SJSA1 (cell line): ENCODE results near the gene PPP1R26. TPM values are rescaled to one million over a fixed set of nuclear protein-coding genes. Genes with fewer than 3 reads are reported as not detected.
"Not testable (repeated sequence)": the region's sequence is repeated elsewhere in the genome, so short reads cannot be mapped to it uniquely, and the experiment has no call there.

Experiments used
- DNase-seq, 2 experiments: peaks; one replicate each; pipeline ENCODE4 v3.0.0-alpha.2; 2015 to 2020; ENCODE audit warnings: low spot score in 2 of 2, low read depth in 1 of 2
- H3K27ac ChIP-seq: fragments of 250-450 bp; sonication (Bioruptor Pico); 2 replicates; pipeline ENCODE4 v1.5.1; 2020; ENCODE audit warnings: mild to moderate bottlenecking, moderate library complexity
- H3K27me3 ChIP-seq: fragments of 250-450 bp; sonication (Bioruptor Pico); replicated peaks from 2 replicates; pipeline ENCODE4 v1.5.1; 2020; ENCODE audit warnings: mild to moderate bottlenecking, moderate library complexity
- H3K36me3 ChIP-seq: fragments of 250-450 bp; sonication (Bioruptor Pico); 2 replicates; pipeline ENCODE4 v1.5.1; 2020; ENCODE audit warnings: mild to moderate bottlenecking
- H3K4me1 ChIP-seq: fragments of 250-450 bp; sonication (Bioruptor Pico); replicated peaks from 2 replicates; pipeline ENCODE4 v1.6.1; 2021; ENCODE audit warnings: mild to moderate bottlenecking
- H3K4me3 ChIP-seq: fragments of 250-450 bp; sonication (Bioruptor Pico); 2 replicates; pipeline ENCODE4 v1.5.1; 2020; ENCODE audit warnings: mild to moderate bottlenecking
- H3K9me3 ChIP-seq: fragments of 250-450 bp; sonication (Bioruptor Pico); replicated peaks from 2 replicates; pipeline ENCODE4 v1.5.1; 2020; ENCODE audit warnings: mild to moderate bottlenecking
- total RNA-seq: library from RNA; depleted of rRNA; stranded (reverse); fragments of >200 nt; shearing (Covaris generic); gene quantifications from 2 replicates; pipeline ENCODE4 v1.2.3, GENCODE V29; 2014

Gene PPP1R26
- total RNA-seq, 1 experiment from 2014 or later: 16.8 TPM

DNA sequence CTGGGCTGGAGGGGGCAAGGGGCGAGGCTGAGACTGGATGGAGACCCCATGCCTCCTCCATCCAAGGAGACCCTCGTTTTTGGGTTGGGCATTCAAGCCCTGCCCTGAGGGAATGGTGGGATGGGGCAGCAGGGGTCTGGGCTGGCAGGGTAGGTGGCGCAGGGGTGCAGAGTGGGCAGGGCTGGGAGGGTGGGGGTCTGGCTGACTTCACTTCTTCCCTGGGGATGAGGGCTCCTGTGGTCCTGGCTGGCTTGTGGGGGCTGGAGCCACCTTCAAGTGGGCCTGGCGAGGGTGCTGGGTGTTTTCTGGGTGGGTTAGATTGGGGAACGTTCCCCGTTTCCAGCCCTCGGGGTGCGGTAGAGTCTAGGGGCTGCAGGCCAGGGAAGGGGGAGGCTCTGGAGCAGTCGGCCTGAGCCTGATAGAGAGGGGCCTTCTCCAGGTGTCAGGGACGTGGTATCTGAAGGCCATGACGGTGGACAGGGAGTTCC, 42.1 kb downstream of the PPP1R26 start:
- no peaks in the 10 kb centered on the region for H3K36me3 ChIP-seq

GRCh38 chr9:135522137-135522877, 42.7 kb downstream of the PPP1R26 start:
- H3K4me3 ChIP-seq: no peak overlapping the region
- no peaks in the 10 kb centered on the region for H3K4me1 ChIP-seq
- H3K9me3 ChIP-seq: no peaks in the 10 kb centered on the region
- H3K36me3 ChIP-seq: no peaks in the 10 kb centered on the region
- DNase-seq: peak in 1 of 2 experiments; percentile 35
- 0 out of 2 replicates have a peak, but pooled peaks cover 2% of the 10 kb centered on the region for H3K27me3 ChIP-seq
- H3K27ac ChIP-seq: no peak overlapping the region

More for the DNA sequence above, 42.1 kb downstream of the PPP1R26 start:
- Histone ChIP-seq H3K4me1 (no peaks in the 10 kb centered on the region), H3K9me3 (no peaks in the 10 kb centered on the region), H3K4me3 (no peak overlapping the region), H3K27me3 (0 out of 2 replicates have a peak, but pooled peaks cover 2% of the 10 kb centered on the region), H3K27ac (no peak overlapping the region)
- DNase-seq: peak in 1 of 2 experiments; percentile 35

DNA sequence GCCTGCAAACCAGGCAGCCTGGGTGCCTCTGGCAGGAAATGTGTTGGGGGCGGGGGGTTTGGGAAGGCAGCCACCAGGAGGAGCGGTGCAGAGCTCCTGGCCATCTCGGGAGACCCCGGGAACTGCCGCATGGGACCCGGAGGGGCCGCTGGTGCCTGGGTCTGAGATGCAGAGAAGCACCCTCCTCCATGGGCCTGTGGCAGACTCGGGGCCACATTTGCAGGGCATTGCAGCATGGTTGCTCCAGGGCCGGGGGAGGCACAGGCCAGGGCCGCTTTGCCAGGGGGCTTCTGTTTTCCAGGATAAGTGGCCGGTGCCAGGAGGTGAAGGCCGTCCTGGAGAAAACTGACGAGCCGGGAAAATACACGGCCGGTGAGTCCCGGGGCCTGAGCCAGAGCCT, 43.3 kb downstream of the PPP1R26 start:
- peak in 1 of 2 experiments; percentile 27 for DNase-seq
- no peaks in the 10 kb centered on the region for H3K4me1 ChIP-seq
- H3K36me3 ChIP-seq: no peaks in the 10 kb centered on the region
- 0 out of 2 replicates have a peak, but pooled peaks cover 2% of the 10 kb centered on the region for H3K27me3 ChIP-seq
- no peak overlapping the region for H3K4me3 ChIP-seq
- H3K27ac ChIP-seq: no peak overlapping the region
- H3K9me3 ChIP-seq: no peaks in the 10 kb centered on the region

GRCh38 chr9:135523521-135524129, 44.0 kb downstream of the PPP1R26 start:
- Histone ChIP-seq H3K36me3 (no peaks in the 10 kb centered on the region), H3K27ac (no peak overlapping the region), H3K9me3 (no peaks in the 10 kb centered on the region), H3K27me3 (no peaks in the 10 kb centered on the region), H3K4me1 (no peaks in the 10 kb centered on the region), H3K4me3 (no peak overlapping the region)
- DNase-seq: peak in 1 of 2 experiments; percentile 32

- DNase-seq: peak in 1 of 2 experiments; percentile 42
- no peaks in the 10 kb centered on the region for H3K36me3 ChIP-seq
- no peaks in the 10 kb centered on the region for H3K4me1 ChIP-seq
Measured at GRCh38 chr9:135524130-135524861, 44.7 kb downstream of the PPP1R26 start.

DNA sequence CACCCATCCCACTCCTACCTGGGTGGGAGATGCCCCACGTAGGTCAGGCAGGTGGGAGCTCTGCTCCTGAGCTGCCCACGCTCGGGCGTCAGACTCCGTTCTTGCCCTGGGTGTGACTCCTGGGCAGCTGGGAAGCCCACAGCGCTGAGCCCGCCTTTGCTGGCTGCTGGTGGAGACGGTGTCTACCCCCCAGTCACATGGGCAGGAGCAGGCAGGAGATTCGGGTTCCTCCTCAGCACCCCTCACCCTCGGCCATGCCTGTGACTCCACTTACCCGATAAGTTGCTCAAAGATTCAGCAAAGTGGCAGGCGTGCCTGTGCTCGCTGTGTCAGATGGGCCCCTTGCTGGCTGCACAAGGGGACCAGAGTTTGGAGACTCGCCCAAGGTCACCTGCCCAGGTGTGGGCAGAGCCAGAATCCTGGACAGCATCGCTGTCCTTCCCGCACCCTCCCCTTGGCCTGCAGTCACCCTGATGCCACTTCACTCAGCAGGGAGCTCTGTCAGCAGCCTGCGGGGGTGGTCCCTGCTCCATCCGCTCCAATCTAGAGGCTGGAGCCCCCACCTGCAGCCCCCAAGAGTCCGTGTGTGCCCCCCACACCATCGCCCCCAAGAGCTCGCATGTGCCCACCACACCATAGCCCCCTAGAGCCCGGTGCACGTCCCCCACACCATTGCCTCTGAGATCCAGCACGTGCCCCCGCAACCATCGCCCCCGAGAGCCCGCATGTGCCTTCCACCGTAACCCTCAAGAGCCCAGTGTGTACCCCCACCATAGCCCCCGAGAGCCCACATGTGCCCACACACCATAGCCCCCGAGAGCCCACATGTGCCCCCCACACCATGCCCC, 45.9 kb downstream of the PPP1R26 start:
- Histone ChIP-seq H3K27ac (no peak overlapping the region), H3K9me3 (no peaks in the 10 kb centered on the region), H3K27me3 (no peaks in the 10 kb centered on the region), H3K36me3 (no peaks in the 10 kb centered on the region), H3K4me1 (no peaks in the 10 kb centered on the region), H3K4me3 (no peak overlapping the region)
- peak in 1 of 2 experiments; percentile 32 for DNase-seq

More at GRCh38 chr9:135524130-135524861, 44.7 kb downstream of the PPP1R26 start:
- Histone ChIP-seq H3K27ac (no peak overlapping the region), H3K4me3 (no peak overlapping the region), H3K27me3 (no peaks in the 10 kb centered on the region), H3K9me3 (no peaks in the 10 kb centered on the region)

- H3K4me1 ChIP-seq: no peaks in the 10 kb centered on the region
- peak in 1 of 2 experiments; percentile 39 for DNase-seq
- H3K27me3 ChIP-seq: no peaks in the 10 kb centered on the region
- H3K4me3 ChIP-seq: no peak overlapping the region
- H3K36me3 ChIP-seq: no peaks in the 10 kb centered on the region
- no peak overlapping the region for H3K27ac ChIP-seq
- no peaks in the 10 kb centered on the region for H3K9me3 ChIP-seq
Measured at GRCh38 chr9:135526089-135526729, 46.6 kb downstream of the PPP1R26 start.

DNA sequence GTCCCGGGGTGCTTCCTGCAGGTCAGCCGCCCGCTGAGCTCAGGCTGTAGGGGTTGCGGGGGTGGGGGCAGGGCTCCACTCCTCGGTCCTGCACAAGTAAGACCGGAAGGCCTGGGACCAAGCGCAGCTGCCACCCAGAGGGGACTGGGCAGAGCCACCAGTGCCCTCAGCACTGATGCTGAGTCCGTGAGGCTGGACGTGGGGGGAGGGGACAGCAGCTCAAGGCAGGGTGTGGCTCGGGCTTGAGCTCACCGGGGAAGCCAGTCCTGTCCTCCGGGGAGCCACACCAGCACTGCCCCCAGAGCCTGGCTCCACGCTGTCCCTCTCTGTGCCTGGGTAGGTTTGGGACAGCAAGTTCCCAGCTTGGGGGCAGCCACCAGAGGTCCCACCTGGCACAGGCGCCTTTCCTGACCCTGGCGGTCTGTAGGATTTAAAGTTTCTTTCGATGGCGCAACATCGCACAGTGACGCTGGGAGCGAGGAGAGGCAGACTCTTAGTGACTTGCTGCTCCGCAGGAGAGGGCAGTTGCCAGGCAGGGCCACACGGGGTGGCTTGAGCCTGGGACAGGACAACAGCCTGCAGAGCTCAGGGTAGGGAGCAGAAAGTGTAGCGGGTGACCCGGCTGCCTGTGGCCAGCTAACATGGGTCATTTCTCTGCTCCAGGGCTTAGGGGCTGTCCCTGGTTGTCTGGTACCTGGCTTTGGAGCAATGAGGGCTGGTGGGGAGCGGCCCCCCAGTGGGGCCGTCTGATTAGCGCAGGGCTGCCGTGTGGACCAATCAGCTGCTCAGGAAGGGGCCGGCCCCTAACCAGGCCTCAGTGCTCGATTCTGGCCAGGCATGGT, 47.4 kb downstream of the PPP1R26 start:
- Histone ChIP-seq H3K9me3 (no peaks in the 10 kb centered on the region), H3K36me3 (no peaks in the 10 kb centered on the region), H3K27ac (no peak overlapping the region), H3K27me3 (no peaks in the 10 kb centered on the region), H3K4me1 (no peaks in the 10 kb centered on the region), H3K4me3 (no peak overlapping the region)
- DNase-seq: peak in 1 of 2 experiments; percentile 31

DNA sequence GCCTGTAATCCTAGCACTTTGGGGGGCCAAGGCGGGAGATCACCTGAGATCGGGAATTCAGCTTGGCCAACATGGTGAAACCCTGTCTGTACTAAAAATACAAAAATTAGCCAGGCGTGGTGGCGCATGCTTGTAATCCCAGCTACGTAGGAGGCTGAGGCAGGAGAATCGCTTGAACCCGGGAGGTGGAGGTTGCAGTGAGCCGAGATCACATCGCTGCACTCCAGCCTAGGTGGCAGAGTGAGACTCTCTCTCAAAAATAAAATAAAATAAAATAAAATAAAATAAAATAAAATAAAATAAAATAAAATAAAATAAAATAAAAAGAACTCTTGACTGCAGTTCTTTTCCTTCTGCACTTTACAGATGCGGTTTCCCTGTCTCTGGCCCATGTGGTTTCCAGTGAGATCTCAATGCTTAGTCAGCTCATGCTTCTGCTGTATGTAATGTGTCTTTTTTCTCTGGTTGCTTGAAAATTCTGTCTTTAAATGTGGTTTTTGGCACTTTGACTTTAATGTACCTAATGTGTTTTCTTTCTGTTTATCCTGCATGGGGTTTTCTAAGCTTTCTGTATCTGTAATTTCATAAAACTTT, 49.4 kb downstream of the PPP1R26 start:
- H3K27ac ChIP-seq, H3K36me3 ChIP-seq, H3K4me1 ChIP-seq, H3K27me3 ChIP-seq, H3K9me3 ChIP-seq, H3K4me3 ChIP-seq: not testable (repeated sequence)
- DNase-seq: peak in 1 of 2 experiments; percentile 7

GRCh38 chr9:135530146-135530545, 50.6 kb downstream of the PPP1R26 start:
- no peaks in the 10 kb centered on the region for H3K27me3 ChIP-seq
- no peak overlapping the region for H3K4me3 ChIP-seq
- no peaks in the 10 kb centered on the region for H3K9me3 ChIP-seq
- H3K4me1 ChIP-seq: no peaks in the 10 kb centered on the region
- DNase-seq: peak in 1 of 2 experiments; percentile 7
- H3K27ac ChIP-seq: no peak overlapping the region
- H3K36me3 ChIP-seq: no peaks in the 10 kb centered on the region

GRCh38 chr9:135531096-135531495, 51.5 kb downstream of the PPP1R26 start:
- Histone ChIP-seq H3K4me1 (no peaks in the 10 kb centered on the region), H3K36me3 (no peaks in the 10 kb centered on the region), H3K27ac (no peak overlapping the region), H3K27me3 (no peaks in the 10 kb centered on the region), H3K4me3 (no peak overlapping the region), H3K9me3 (no peaks in the 10 kb centered on the region)
- DNase-seq: peak in 1 of 2 experiments; percentile 17

DNA sequence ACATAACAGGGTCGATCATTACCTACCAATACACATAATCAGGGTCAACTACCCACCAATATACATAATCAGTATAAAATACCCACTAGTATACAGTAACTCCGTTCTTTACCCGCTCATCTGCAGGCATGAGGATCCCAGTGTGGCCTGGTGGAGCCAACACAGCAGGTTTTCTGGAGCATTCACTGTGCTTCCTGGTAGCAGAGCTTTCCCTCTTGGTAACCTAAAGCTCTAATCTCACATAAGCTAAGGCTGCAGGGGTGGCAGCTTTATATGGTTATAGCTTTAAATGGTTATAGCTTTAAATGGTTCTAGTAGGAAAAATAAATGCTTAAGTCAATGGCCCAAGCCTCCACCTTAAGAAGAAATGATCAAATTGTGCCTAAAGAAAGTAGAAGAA, 53.5 kb downstream of the PPP1R26 start:
- peak in 1 of 2 experiments; percentile 13 for DNase-seq
- Histone ChIP-seq H3K9me3 (no peaks in the 10 kb centered on the region), H3K27me3 (no peaks in the 10 kb centered on the region), H3K36me3 (no peaks in the 10 kb centered on the region), H3K4me3 (no peak overlapping the region), H3K27ac (no peak overlapping the region), H3K4me1 (no peaks in the 10 kb centered on the region)
